Measurements from ENCODE around the gene BSPRY.

BSPRY gene

DNA sequence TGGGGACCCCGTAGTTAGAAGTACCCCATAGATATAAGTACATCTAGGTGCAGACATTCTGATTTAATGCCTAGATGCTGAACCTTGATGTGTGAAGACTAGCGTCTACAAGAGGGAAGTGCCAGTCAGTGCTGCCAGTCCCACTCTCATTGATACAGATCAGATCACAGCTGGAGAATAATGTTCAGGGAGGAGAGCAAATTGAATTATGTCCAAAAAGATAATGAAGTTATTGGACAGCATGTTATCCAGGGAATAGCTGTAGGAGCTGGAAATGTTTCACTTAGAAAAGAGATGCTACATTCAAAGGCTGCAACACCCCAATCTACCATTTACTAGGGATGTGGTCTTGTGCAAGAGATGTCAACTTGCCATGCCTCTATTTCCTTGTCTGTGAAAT lies 30.3 kb upstream of the BSPRY start:
- DNase-seq (ENCODE audit: low read depth), result no peak
- TF ChIP-seq, protein P1, sequence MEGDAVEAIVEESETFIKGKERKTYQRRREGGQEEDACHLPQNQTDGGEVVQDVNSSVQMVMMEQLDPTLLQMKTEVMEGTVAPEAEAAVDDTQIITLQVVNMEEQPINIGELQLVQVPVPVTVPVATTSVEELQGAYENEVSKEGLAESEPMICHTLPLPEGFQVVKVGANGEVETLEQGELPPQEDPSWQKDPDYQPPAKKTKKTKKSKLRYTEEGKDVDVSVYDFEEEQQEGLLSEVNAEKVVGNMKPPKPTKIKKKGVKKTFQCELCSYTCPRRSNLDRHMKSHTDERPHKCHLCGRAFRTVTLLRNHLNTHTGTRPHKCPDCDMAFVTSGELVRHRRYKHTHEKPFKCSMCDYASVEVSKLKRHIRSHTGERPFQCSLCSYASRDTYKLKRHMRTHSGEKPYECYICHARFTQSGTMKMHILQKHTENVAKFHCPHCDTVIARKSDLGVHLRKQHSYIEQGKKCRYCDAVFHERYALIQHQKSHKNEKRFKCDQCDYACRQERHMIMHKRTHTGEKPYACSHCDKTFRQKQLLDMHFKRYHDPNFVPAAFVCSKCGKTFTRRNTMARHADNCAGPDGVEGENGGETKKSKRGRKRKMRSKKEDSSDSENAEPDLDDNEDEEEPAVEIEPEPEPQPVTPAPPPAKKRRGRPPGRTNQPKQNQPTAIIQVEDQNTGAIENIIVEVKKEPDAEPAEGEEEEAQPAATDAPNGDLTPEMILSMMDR (IDR thresholded peaks at IDR 0.05; ENCODE audit: control insufficient read depth, extremely low read depth, insufficient read depth), result no peak

GRCh38 chr9:113320051-113320450 lies 29.3 kb upstream of the BSPRY start:
- TF ChIP-seq, protein P1 (IDR thresholded peaks at IDR 0.05; ENCODE audit: control insufficient read depth, extremely low read depth, insufficient read depth), result no peak
- H3K4me3 ChIP-seq (ENCODE audit: low read depth, low read length), result no peak overlapping the region
- no peak for DNase-seq (ENCODE audit: low read depth)

More for the DNA sequence above, 30.3 kb upstream of the BSPRY start:
- no peak overlapping the region for H3K4me3 ChIP-seq (ENCODE audit: low read depth, low read length)

DNA sequence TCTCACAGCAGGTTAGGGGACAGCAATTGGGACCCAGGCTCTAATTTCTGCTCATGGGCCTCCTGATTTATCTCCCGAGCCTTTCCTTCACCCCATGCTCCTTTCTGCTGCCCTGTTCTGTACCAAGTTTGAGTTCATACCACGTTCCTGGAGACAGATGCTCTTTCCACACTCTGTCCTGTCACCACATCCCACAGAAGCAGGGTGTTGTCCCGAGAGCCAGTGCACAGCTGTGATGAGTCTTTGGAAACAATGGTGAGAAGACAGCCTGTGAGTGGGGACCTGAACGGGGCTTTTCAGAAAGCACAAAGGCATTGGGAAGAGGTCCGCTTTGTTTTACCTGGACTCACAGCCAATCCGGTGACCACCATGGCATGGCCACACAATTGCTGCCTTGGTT lies 26.7 kb upstream of the BSPRY start:
- no peak overlapping the region for H3K4me3 ChIP-seq (ENCODE audit: low read depth, low read length)
- TF ChIP-seq, protein P1 (IDR thresholded peaks at IDR 0.05; ENCODE audit: control insufficient read depth, extremely low read depth, insufficient read depth), result no peak
- DNase-seq (ENCODE audit: low read depth), result no peak

DNA sequence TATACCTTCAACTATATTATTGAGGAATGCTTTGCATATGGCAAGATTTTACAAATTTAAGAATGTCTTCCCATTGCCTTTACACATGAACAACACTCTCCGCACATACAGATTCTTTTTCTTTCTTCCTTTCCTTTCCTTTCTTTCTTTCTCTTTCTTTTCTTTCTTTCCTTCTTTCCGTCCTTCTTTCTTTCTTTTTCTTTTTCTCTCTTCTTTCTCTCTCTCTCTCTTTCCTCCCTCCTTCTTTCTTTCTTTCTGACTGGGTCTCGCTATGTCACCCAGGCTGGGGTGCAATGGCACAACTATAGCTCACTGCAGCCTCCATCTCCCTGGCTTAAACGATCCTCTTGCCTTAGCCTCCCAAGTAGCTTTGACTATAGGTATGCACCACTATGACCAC lies 23.1 kb upstream of the BSPRY start:
- no peak overlapping the region for H3K4me3 ChIP-seq (ENCODE audit: low read depth, low read length)
- no peak for DNase-seq (ENCODE audit: low read depth)
- TF ChIP-seq, protein P1 (IDR thresholded peaks at IDR 0.05; ENCODE audit: control insufficient read depth, extremely low read depth, insufficient read depth), result no peak

- no peak for DNase-seq (ENCODE audit: low read depth)
- TF ChIP-seq, protein P1 (IDR thresholded peaks at IDR 0.05; ENCODE audit: control insufficient read depth, extremely low read depth, insufficient read depth), result no peak
- no peak overlapping the region for H3K4me3 ChIP-seq (ENCODE audit: low read depth, low read length)
Measured at GRCh38 chr9:113328045-113328782, 21.1 kb upstream of the BSPRY start.

DNA sequence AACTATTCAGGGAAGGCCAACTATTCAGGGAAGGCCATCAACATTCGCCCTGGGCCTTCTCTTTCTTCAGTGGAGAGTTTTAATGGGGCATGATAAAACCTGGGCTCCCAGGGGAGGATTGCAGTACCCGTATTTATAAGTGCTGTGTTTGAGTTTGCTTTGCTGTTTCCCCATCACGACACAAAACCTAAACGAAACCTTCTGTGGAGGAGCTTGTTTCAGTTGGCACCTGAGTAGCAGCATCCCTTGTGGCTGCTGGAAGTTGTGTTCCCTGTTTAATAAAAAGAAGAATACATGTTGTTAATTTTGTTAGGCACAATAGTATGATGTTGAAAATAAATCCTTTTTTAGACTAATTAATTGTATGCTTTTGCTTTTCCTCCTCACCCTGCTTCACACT lies 17.6 kb upstream of the BSPRY start:
- TF ChIP-seq, protein P1 (IDR thresholded peaks at IDR 0.05; ENCODE audit: control insufficient read depth, extremely low read depth, insufficient read depth), result no peak
- DNase-seq (ENCODE audit: low read depth), result no peak
- no peak overlapping the region for H3K4me3 ChIP-seq (ENCODE audit: low read depth, low read length)

- DNase-seq (ENCODE audit: low read depth), result no peak
- TF ChIP-seq, protein P1 (IDR thresholded peaks at IDR 0.05; ENCODE audit: control insufficient read depth, extremely low read depth, insufficient read depth), result no peak
- H3K4me3 ChIP-seq (ENCODE audit: low read depth, low read length), result no peak overlapping the region
Measured at GRCh38 chr9:113337714-113338113, 11.6 kb upstream of the BSPRY start.

Data from LNCaP clone FGC (cell line).